Right lobe of liver (tissue), 4 donors: Measurements from ENCODE around the gene UGT1A8.

Source experiments
- POLR2A ChIP-seq: fragments of 450-650 bp; IDR thresholded peaks from one replicate; pipeline ENCODE4 v1.6.1; 2017; ENCODE audit warnings: antibody characterized with exemption, mild to moderate bottlenecking
- TF ChIP-seq, protein P1 (sequence below), 4 donors: fragments of 200-600 bp in 3 of 4; fragments of 450-650 bp in 1 of 4; IDR thresholded peaks; one replicate each; pipeline versions ENCODE4 v1.5.1 to v1.8.0; 2016 to 2022; ENCODE audit warnings: antibody characterized with exemption in 4 of 4, mild to moderate bottlenecking in 2 of 4
- donor health status: DM: no; HTN: no; CAD: no.
- donor health status: DM: no; HTN: no; CAD: no.
- donor health status: DM: no; HTN: yes; CAD: no.

GRCh38 chr2:233650981-233651380 lies 33.5 kb downstream of the UGT1A8 start:
- TF ChIP-seq, protein P1, sequence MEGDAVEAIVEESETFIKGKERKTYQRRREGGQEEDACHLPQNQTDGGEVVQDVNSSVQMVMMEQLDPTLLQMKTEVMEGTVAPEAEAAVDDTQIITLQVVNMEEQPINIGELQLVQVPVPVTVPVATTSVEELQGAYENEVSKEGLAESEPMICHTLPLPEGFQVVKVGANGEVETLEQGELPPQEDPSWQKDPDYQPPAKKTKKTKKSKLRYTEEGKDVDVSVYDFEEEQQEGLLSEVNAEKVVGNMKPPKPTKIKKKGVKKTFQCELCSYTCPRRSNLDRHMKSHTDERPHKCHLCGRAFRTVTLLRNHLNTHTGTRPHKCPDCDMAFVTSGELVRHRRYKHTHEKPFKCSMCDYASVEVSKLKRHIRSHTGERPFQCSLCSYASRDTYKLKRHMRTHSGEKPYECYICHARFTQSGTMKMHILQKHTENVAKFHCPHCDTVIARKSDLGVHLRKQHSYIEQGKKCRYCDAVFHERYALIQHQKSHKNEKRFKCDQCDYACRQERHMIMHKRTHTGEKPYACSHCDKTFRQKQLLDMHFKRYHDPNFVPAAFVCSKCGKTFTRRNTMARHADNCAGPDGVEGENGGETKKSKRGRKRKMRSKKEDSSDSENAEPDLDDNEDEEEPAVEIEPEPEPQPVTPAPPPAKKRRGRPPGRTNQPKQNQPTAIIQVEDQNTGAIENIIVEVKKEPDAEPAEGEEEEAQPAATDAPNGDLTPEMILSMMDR (IDR thresholded peaks at IDR 0.05), result no peak
- TF ChIP-seq POLR2A, result no peak
